22Rv1 (cell line): ENCODE results near the gene TMEM151B.

Source experiments
- CTCF ChIP-seq: fragments of 450-650 bp; IDR thresholded peaks from 2 replicates; pipeline ENCODE4 v1.5.1; 2017; ENCODE audit warnings: mild to moderate bottlenecking
- ZFX ChIP-seq: fragments of 450-650 bp; IDR thresholded peaks from 2 replicates; pipeline ENCODE4 v1.6.1; 2017; ENCODE audit warnings: antibody characterized with exemption, borderline replicate concordance

DNA sequence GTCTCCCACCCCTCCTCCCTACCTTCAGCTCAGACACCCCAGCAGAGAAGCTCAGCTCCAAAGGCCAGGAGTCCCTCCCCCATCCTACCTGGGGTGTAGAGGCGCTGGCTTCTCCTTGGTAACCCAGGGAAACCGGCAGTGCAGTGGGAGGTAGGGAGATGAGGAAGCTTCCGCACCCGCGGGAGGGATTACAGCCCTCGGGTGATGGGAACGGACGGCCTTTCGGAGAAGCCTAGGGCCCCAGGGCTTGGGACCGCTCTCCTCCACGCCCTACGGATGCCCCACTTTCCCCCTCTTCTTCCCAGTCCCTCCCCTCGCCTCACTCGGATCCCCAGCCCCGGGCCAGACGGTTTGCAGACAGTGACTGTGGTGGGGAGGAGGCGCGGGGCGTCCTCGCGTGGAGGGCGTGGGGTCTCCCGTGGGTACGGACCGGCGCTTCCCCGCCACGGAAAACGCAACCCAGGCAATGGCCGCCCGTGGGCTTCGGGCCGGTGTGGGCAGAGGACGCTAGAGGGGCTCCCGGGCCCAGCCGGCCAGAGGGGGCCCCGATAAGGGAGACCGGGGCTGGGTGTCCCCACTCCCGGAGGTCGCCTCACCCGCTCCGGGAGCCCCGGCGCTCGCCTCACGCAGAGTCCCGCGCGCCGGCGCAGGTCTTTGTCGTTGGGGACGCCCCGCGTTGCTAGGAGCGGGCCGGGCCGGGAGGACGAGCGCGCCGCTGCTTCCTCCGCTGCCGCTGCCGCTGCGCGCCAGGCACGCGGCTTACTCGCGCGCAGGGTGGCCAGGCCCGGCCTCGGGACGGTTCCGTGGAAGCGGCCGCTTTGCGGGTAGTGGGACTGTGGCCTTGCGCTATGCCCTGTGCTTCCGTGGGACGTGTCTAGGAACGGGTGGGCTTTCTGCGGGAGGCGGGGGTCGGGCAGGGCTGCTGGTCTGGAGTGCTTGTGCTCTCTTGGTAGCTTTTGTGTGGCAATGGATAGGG lies 27.1 kb downstream of the TMEM151B start:
- TF ChIP-seq CTCF: no peak
- no peak for TF ChIP-seq ZFX
